GOT3 (cell line): ENCODE measurements around the gene ANKRD34A.

Source experiments
- DNase-seq: peaks from one replicate; lab custom pipeline; 2025; ENCODE audit warnings: mixed read lengths; lab: John Stamatoyannopoulos, UW

ANKRD34A gene

GRCh38 chr1:145964328-145965118 lies at the start of gene ANKRD34A, which contains the start of gene POLR3GL:
Gene ANKRD34A (minus strand): TSS chr1:145964575. CDS start chr1:145961759, 2,816 bp downstream.
Gene POLR3GL (plus strand): TSS chr1:145964690. CDS start chr1:145974866, 10,176 bp downstream.
- DNase-seq = peak; percentile 64

- DNase-seq = no peak
Measured at GRCh38 chr1:146013559-146013922, 49.2 kb upstream of the ANKRD34A start.

GRCh38 chr1:146012703-146013558 lies 48.6 kb upstream of the ANKRD34A start:
- no peak for DNase-seq

- no peak for DNase-seq
Measured at GRCh38 chr1:146010126-146010738, 45.9 kb upstream of the ANKRD34A start.

GRCh38 chr1:146007489-146008133 lies 43.2 kb upstream of the ANKRD34A start:
- DNase-seq = no peak

- DNase-seq = no peak
Measured at GRCh38 chr1:146001709-146002108, 37.3 kb upstream of the ANKRD34A start.

GRCh38 chr1:145999321-146000024 lies 35.1 kb upstream of the ANKRD34A start:
- DNase-seq = no peak

- DNase-seq = no peak
Measured at GRCh38 chr1:145997718-145998023, 33.3 kb upstream of the ANKRD34A start.

- no peak for DNase-seq
Measured at GRCh38 chr1:145997016-145997717, 32.8 kb upstream of the ANKRD34A start.

GRCh38 chr1:145996433-145997015 lies 32.1 kb upstream of the ANKRD34A start, which contains the start of gene TXNIP:
Gene TXNIP (minus strand): TSS chr1:145996579. CDS start chr1:145996266, 313 bp downstream.
- peak; percentile 89 for DNase-seq

GRCh38 chr1:145995964-145996432 lies 31.6 kb upstream of the ANKRD34A start:
- DNase-seq = no peak

GRCh38 chr1:145995148-145995881 lies 30.9 kb upstream of the ANKRD34A start:
- no peak for DNase-seq

GRCh38 chr1:145994391-145995120 lies 30.2 kb upstream of the ANKRD34A start:
- DNase-seq = no peak

- DNase-seq = no peak
Measured at GRCh38 chr1:145993618-145994390, 29.4 kb upstream of the ANKRD34A start.

- DNase-seq = no peak
Measured at GRCh38 chr1:145992958-145993617, 28.7 kb upstream of the ANKRD34A start.

- no peak for DNase-seq
Measured at GRCh38 chr1:145992502-145992936, 28.1 kb upstream of the ANKRD34A start.

GRCh38 chr1:145991735-145992412 lies 27.5 kb upstream of the ANKRD34A start:
- no peak for DNase-seq
